Peyer's patch (tissue), 4 donors: ENCODE data around the gene MRPL41.

ENCODE experiments used
- POLR2A ChIP-seq, 2 donors: fragments of 450-650 bp; IDR thresholded peaks; one replicate each; pipeline ENCODE4 v1.5.1; 2017; ENCODE audit warnings: antibody characterized with exemption in 2 of 2, mild to moderate bottlenecking in 2 of 2, moderate library complexity in 2 of 2
- TF ChIP-seq, protein P1 (sequence below), 6 experiments: fragments of 450-650 bp in 4 of 6; fragments of 200-600 bp in 2 of 6; sonication (generic) in 1 of 6; IDR thresholded peaks; one replicate each; pipeline ENCODE4 v1.5.1; 2017 to 2019; ENCODE audit warnings: antibody characterized with exemption in 6 of 6, mild to moderate bottlenecking in 3 of 6, moderate library complexity in 1 of 6

DNA sequence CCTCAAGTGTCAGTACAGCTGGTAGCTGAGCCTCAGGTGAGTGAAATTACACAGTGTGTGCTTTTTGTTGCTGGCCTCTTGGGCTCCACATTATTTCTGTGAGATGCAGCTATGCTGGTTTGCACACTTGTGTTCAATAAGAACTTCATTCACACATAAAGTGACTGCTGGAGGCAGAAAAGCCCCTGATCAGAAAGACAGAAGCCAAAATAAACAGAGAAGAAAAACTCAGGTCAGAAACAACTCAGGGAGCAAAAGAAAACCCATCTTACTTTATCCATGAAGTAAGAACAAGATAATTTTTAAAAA lies 16.6 kb upstream of the MRPL41 start:
- TF ChIP-seq, protein P1, sequence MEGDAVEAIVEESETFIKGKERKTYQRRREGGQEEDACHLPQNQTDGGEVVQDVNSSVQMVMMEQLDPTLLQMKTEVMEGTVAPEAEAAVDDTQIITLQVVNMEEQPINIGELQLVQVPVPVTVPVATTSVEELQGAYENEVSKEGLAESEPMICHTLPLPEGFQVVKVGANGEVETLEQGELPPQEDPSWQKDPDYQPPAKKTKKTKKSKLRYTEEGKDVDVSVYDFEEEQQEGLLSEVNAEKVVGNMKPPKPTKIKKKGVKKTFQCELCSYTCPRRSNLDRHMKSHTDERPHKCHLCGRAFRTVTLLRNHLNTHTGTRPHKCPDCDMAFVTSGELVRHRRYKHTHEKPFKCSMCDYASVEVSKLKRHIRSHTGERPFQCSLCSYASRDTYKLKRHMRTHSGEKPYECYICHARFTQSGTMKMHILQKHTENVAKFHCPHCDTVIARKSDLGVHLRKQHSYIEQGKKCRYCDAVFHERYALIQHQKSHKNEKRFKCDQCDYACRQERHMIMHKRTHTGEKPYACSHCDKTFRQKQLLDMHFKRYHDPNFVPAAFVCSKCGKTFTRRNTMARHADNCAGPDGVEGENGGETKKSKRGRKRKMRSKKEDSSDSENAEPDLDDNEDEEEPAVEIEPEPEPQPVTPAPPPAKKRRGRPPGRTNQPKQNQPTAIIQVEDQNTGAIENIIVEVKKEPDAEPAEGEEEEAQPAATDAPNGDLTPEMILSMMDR (IDR thresholded peaks at IDR 0.05): no peak
- TF ChIP-seq POLR2A (IDR thresholded peaks at IDR 0.05): no peak
